ENCODE measurements around the gene INO80C.

Gene INO80C

DNA sequence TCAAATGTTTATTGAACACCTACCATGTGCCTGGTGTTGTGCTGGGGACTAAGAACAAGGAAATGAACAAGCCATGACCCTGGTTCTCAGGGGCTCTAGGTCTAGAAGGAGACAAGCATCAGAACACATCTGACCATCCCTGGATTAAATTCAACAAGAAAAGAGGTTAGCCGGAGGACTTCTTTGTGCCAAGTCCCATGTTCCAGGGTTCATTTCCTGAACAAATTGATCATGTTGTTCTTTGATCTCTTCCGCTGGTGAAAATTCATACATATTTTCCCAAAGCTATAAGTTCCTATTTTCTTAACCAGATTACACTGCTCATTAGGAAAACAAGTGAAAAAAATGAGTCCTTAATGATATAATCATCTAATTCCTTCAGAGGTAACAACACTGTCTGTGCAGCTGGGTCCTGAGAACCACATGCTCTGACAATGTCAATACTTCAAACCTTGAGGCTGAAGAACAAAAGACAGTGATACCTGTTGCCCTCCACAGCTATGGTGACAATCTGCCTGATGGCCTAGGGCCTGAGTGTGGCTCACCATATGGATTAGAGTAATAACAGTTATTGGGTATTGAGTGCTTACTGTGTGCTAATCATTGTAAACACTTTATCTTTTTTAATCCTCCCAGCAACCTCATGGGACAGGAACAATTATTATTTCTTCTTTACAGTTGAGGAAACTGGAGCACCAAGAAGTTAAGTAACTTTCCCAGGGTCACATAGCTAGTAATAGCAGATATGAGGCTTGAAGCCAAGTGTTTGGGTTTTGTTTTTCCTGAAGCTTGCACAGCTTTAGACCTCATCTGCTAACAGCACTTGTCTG lies 24.6 kb upstream of the INO80C start:
- Histone ChIP-seq H3K36me3 (no peaks in the 10 kb centered on the region), H3K9me3 (no peaks in the 10 kb centered on the region), H3K27ac (no peak overlapping the region), H3K27me3 (no peaks in the 10 kb centered on the region), H4K20me1 (no peaks in the 10 kb centered on the region), H3K4me1 (peaks cover 18% of the 10 kb centered on the region), H3K4me2 (no peak overlapping the region), H3K9ac (no peak overlapping the region), H3K4me3 (no peak overlapping the region)
- no peak for TF ChIP-seq Cebpa-rat (IDR thresholded peaks at IDR 0.05)

DNA sequence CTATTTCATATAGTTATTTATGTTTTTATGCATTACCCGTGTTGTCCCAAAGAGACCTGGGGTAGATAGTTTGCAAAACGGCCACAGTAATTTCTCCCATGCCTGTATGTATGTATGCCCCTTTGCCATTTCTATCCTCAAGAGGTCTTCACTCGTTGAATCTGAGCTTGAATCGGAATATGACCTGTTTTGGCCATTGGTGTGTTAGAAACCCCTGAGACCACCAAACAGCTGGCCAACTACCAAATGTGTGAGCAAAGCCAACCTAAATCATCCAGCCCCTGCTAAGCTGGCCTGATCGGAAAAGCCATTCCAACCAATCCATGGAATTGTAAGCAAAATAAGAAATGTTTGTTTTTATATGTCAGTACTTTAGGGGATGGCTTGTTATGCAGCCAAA lies 23.4 kb upstream of the INO80C start:
- Histone ChIP-seq H3K27ac (no peak overlapping the region), H3K4me3 (no peak overlapping the region), H4K20me1 (no peaks in the 10 kb centered on the region), H3K27me3 (no peaks in the 10 kb centered on the region), H3K9me3 (no peaks in the 10 kb centered on the region), H3K9ac (no peak overlapping the region), H3K4me2 (no peak overlapping the region), H3K4me1 (peaks cover 13% of the 10 kb centered on the region), H3K36me3 (no peaks in the 10 kb centered on the region)
- TF ChIP-seq Cebpa-rat (IDR thresholded peaks at IDR 0.05), result no peak

DNA sequence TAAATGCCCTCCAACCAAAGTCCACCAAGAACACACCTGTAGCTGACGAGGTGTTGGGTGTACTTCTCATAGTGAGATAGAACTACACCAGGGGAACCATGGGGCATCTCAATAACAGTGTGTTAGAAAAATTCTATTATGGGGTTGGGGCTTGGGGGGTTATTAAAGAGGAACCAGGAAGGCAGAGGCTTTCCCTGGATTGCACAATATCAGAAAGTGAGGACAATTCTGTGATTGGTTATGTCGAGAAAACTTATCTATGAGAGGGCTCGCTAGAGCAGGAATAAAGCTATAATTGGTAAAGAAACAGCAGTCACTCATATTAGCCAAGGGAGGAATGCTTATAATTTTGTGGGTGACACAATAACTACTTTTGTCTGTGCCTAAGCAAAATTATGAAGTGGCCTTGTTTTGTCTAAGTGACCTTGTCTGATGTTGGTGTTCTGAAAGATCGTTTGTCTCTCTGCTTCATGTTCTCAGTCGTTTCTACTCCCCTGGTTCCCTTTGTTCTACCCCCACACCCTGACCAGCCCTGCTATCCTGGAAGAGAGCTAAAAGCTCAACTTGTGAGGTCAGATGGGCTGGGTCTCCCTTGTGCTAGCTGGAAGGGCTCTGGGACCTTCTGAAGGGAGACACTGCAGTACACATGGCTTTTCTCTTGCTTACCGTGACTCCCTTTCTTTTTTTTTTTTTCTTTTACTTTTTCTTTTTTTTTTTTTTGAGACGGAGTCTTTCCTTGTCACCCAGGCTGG lies 21.6 kb upstream of the INO80C start:
- Histone ChIP-seq H3K4me3 (no peak overlapping the region), H3K4me2 (no peak overlapping the region), H3K36me3 (no peaks in the 10 kb centered on the region), H3K9me3 (no peaks in the 10 kb centered on the region), H3K9ac (no peak overlapping the region), H4K20me1 (no peaks in the 10 kb centered on the region), H3K4me1 (peaks cover 12% of the 10 kb centered on the region; the same call in 1 of the 2 replicates), H3K27ac (no peak overlapping the region), H3K27me3 (no peaks in the 10 kb centered on the region)
- no peak for TF ChIP-seq Cebpa-rat (IDR thresholded peaks at IDR 0.05)

DNA sequence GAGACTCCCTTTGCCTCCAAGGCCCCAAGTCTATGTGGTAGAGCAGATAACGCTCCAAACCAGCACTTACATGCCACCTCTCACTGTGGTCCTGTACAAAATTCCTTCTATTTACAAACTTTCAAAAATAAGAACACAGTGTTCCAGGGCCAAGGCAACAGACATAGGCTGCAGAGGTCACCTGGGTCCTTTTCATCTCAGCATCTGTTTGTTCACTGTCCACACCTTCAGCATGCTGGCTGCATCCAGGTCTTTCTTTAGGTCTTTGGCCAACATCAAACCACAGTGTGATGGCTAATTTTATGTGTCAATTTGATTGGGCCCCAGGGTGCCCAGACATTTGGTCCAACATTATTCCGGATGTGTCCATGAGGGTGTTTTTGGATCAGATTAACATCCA lies 20.0 kb upstream of the INO80C start:
- no peak overlapping the region for H3K4me2 ChIP-seq

DNA sequence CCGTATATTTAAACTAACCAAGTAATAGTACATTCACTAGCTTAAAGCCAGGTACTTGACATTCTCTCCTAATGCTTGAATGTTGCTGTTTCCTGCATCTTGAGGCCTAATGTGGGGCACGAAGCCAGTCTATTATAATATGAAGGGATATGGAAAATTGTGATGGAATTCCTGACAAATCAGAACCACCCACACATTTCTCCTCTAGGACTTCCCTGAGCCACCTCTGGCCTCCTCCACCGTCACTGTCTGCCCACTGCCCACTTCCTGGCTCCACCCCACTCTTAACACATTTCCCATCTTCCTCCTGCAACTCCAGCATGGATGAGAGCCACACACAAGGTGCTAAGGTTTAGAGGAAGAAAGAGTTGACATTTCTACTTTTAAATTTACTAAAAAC lies 19.0 kb upstream of the INO80C start:
- H3K4me2 ChIP-seq, result no peak overlapping the region
- H3K9ac ChIP-seq, result no peak overlapping the region
- no peak overlapping the region for H3K27ac ChIP-seq
- H3K27me3 ChIP-seq, result no peaks in the 10 kb centered on the region
- H3K4me3 ChIP-seq, result no peak overlapping the region
- H4K20me1 ChIP-seq, result no peaks in the 10 kb centered on the region
- H3K36me3 ChIP-seq, result no peaks in the 10 kb centered on the region
- no peaks in the 10 kb centered on the region for H3K9me3 ChIP-seq
- TF ChIP-seq Cebpa-rat (IDR thresholded peaks at IDR 0.05), result no peak
- peaks cover 15% of the 10 kb centered on the region for H3K4me1 ChIP-seq

More for the DNA sequence above, 20.0 kb upstream of the INO80C start:
- Histone ChIP-seq H3K36me3 (no peaks in the 10 kb centered on the region), H3K4me1 (peaks cover 12% of the 10 kb centered on the region; the same call in 1 of the 2 replicates), H3K9ac (no peak overlapping the region), H4K20me1 (no peaks in the 10 kb centered on the region), H3K4me3 (no peak overlapping the region), H3K27me3 (no peaks in the 10 kb centered on the region), H3K27ac (no peak overlapping the region), H3K9me3 (no peaks in the 10 kb centered on the region)
- TF ChIP-seq Cebpa-rat (IDR thresholded peaks at IDR 0.05), result no peak

DNA sequence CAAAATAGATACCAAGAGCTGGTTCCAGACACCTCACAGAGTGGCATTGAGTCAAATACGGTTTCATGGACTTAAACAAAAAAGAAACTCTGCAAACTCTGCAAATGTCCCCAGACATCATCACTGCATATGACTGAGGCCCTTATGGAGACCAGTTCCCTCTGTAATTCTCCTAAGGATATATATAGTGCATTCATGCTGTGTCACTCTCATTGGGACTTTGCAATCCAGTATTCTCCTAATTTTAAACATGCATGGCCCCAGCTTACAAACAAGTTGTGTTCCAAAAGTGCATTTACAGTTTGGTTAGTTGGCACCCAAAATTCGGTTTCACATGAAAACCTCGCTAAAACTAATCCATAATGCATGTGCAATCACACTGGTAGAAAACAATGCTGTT lies 18.6 kb upstream of the INO80C start:
- H3K36me3 ChIP-seq, result no peaks in the 10 kb centered on the region
- H3K4me2 ChIP-seq, result no peak overlapping the region
- no peak overlapping the region for H3K27ac ChIP-seq
- no peak overlapping the region for H3K9ac ChIP-seq
- H3K4me3 ChIP-seq, result no peak overlapping the region
- peaks cover 19% of the 10 kb centered on the region for H3K4me1 ChIP-seq
- no peaks in the 10 kb centered on the region for H3K27me3 ChIP-seq
- H4K20me1 ChIP-seq, result no peaks in the 10 kb centered on the region
- no peak for TF ChIP-seq Cebpa-rat (IDR thresholded peaks at IDR 0.05)
- no peaks in the 10 kb centered on the region for H3K9me3 ChIP-seq

DNA sequence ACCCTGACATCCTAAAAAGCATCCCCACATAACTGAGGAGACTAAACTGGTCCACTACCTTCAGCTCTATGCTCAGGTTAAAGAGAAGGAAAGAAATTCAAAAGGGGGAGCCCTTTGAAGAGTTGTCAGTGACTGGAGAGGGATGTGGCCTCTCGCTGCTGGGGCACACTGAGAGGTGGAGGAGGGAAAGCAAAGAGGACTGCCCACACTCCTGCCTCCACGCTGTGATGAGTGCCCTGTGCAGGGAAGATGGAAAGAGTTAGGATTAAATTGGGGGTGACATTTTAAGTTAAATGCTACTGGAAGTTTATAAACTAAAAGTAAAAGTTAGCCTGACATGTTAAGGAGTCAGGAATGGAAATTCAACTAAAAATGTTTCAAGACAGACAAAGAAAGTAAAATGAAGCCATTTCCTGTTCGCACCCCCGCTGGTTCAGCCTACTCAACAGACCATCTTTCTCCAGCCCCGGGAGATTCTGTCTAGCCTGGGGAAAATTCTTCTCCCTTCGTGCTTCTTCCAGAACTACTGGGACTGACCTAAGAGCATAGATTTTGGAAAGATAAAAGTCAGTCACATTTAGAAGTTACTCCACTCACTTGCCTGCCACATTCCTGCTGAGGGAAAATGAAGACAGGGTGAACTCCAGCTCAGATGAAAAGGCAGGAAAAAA lies 17.8 kb upstream of the INO80C start:
- no peaks in the 10 kb centered on the region for H3K27me3 ChIP-seq
- no peak overlapping the region for H3K9ac ChIP-seq
- H4K20me1 ChIP-seq, result no peaks in the 10 kb centered on the region
- H3K4me2 ChIP-seq, result no peak overlapping the region
- H3K4me3 ChIP-seq, result no peak overlapping the region
- no peak for TF ChIP-seq Cebpa-rat (IDR thresholded peaks at IDR 0.05)
- H3K27ac ChIP-seq, result no peak overlapping the region
- no peaks in the 10 kb centered on the region for H3K9me3 ChIP-seq
- H3K36me3 ChIP-seq, result no peaks in the 10 kb centered on the region
- H3K4me1 ChIP-seq, result peaks cover 24% of the 10 kb centered on the region

DNA sequence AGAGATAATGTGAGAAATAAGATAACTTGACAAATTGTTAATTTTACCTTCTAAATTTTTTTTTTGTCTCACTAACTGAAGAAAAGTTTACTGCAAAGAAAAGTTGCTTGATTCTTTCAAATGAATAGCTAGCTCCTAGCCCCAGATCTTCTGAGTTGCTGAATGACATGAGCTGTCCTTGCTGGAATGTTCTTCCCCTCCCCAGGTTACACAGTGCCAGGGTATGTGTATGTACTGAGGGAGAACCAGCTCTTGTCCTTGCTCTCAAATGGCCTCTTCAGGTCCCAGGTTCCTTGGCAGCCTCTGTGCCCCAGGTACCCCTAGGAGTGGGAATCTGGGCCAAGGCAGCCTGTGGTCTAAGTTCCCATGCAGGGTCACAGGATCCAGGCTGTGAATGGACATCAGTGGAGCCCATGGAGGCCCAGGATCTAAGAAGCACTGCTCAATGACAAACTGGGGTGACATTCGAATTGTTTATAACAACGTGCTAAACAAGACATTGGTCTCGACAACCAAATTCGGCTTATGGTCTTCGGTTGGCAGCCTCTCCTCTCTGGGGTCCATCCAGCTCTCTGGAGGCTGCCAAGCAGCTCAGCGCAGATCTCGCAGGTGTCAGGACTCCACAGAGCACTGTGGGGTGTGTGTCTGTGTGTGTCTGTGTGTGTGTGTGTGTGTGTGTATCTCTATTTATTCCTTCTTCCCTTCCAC lies 17.1 kb upstream of the INO80C start:
- Histone ChIP-seq H3K9me3 (no peaks in the 10 kb centered on the region), H3K9ac (no peak overlapping the region), H3K27me3 (no peaks in the 10 kb centered on the region), H3K36me3 (no peaks in the 10 kb centered on the region), H3K4me1 (peaks cover 24% of the 10 kb centered on the region), H4K20me1 (no peaks in the 10 kb centered on the region), H3K4me2 (no peak overlapping the region), H3K27ac (no peak overlapping the region), H3K4me3 (no peak overlapping the region)
- no peak for TF ChIP-seq Cebpa-rat (IDR thresholded peaks at IDR 0.05)

DNA sequence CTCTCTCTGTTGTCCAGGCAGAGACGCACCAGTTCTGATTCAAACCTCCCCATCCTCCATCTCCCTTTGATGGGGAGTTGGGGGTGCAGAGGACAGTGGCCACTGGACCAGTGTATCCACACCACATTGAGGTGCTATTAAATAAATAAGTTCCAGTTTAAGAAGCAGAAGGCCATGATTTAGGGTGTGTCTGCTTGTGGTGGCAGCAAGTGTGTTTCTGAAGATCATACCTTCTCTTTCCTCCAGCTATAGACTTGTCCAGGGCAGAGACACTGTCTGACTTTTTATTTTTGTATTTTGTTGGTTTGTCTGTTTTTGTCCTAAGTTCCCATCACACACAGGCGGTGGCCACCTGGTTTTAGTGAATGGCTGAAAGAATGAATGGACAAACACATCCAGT lies 16.5 kb upstream of the INO80C start:
- TF ChIP-seq Cebpa-rat (IDR thresholded peaks at IDR 0.05), result no peak

More for the DNA sequence above, 16.5 kb upstream of the INO80C start:
- Histone ChIP-seq H4K20me1 (no peaks in the 10 kb centered on the region), H3K4me2 (no peak overlapping the region), H3K27ac (no peak overlapping the region), H3K4me1 (peaks cover 24% of the 10 kb centered on the region), H3K9me3 (no peaks in the 10 kb centered on the region), H3K9ac (no peak overlapping the region), H3K36me3 (no peaks in the 10 kb centered on the region), H3K4me3 (no peak overlapping the region), H3K27me3 (no peaks in the 10 kb centered on the region)

Data from BLaER1 (cell line).